HEK293 (cell line): ENCODE measurements around the gene CDK6.

Experiments used
- CTCF ChIA-PET: fragments of 350-600 bp; formaldehyde crosslinking; extraction: SDS; loops from one replicate; lab custom pipeline; 2021; ENCODE audit warnings: antibody characterized with exemption; lab: Yijun Ruan, JAX
- POLR2A ChIA-PET: fragments of 300-600 bp; formaldehyde crosslinking; extraction: SDS; loops from one replicate; lab custom pipeline; 2020; ENCODE audit warnings: antibody characterized with exemption, inconsistent platforms; lab: Yijun Ruan, JAX
- H3K27ac ChIP-seq: fragments of 200-500 bp; sonication (Bioruptor generic); 2 replicates; pipeline ENCODE4 v1.5.1; 2014; ENCODE audit warnings: low read depth, low read length, control low read depth, inconsistent platforms; ENCODE audit errors: extremely low read depth
- H3K36me3 ChIP-seq, 2 experiments: fragments of 200-500 bp in 1 of 2; sonication (Bioruptor generic) in 1 of 2; 1 replicate in 1 of 2; 2 replicates in 1 of 2; pipeline ENCODE4 v1.5.1; 2014 to 2017; ENCODE audit warnings: inconsistent platforms in 2 of 2, low read length in 2 of 2; ENCODE audit not compliant: control insufficient read depth in 2 of 2, insufficient read depth in 1 of 2
- H3K4me1 ChIP-seq: fragments of 200-500 bp; sonication (Bioruptor generic); 2 replicates; pipeline ENCODE4 v1.5.1; 2014; ENCODE audit warnings: mild to moderate bottlenecking, low read length, inconsistent platforms; ENCODE audit not compliant: control insufficient read depth, insufficient read depth
- H3K4me3 ChIP-seq: 2 replicates; pipeline ENCODE4 v1.5.1; 2011; ENCODE audit warnings: low read depth, mild to moderate bottlenecking, control low read depth, low read length, moderate library complexity
- H3K9me3 ChIP-seq: fragments of 200-500 bp; sonication (Bioruptor generic); 2 replicates; pipeline ENCODE4 v1.5.1; 2014; ENCODE audit warnings: low read depth, low read length, inconsistent platforms; ENCODE audit not compliant: control insufficient read depth, insufficient read depth
- EGR2 ChIP-seq: fragments of 450-650 bp; formaldehyde crosslinking; IDR thresholded peaks from 2 replicates; pipeline ENCODE4 v1.5.1; 2016; ENCODE audit warnings: low read depth, missing biosample characterization, missing genetic modification characterization
- GLI4 ChIP-seq: fragments of 450-650 bp; formaldehyde crosslinking; IDR thresholded peaks from 2 replicates; pipeline ENCODE4 v1.5.1; 2016; ENCODE audit warnings: missing biosample characterization, missing genetic modification characterization
- OVOL3 ChIP-seq: fragments of 450-650 bp; formaldehyde crosslinking; IDR thresholded peaks from 2 replicates; pipeline ENCODE4 v1.5.1; 2016; ENCODE audit warnings: missing biosample characterization, missing genetic modification characterization
- WT1 ChIP-seq: fragments of 450-650 bp; formaldehyde crosslinking; IDR thresholded peaks from 2 replicates; pipeline ENCODE4 v1.5.1; 2016; ENCODE audit warnings: missing biosample characterization, missing genetic modification characterization
- ZFP41 ChIP-seq: fragments of 450-650 bp; formaldehyde crosslinking; IDR thresholded peaks from 2 replicates; pipeline ENCODE4 v1.5.1; 2016; ENCODE audit warnings: missing biosample characterization, missing genetic modification characterization, borderline replicate concordance
- ZFP69B ChIP-seq: fragments of 450-650 bp; formaldehyde crosslinking; IDR thresholded peaks from 2 replicates; pipeline ENCODE4 v1.5.1; 2016; ENCODE audit warnings: missing biosample characterization, missing genetic modification characterization
- ZNF112 ChIP-seq: fragments of 450-650 bp; formaldehyde crosslinking; IDR thresholded peaks from 2 replicates; pipeline ENCODE4 v1.5.0; 2017; ENCODE audit warnings: missing biosample characterization, missing genetic modification characterization
- ZNF19 ChIP-seq: fragments of 450-650 bp; formaldehyde crosslinking; IDR thresholded peaks from 2 replicates; pipeline ENCODE4; 2016; ENCODE audit warnings: missing biosample characterization, missing genetic modification characterization, low read depth
- ZNF2 ChIP-seq: fragments of 450-650 bp; formaldehyde crosslinking; IDR thresholded peaks from 2 replicates; pipeline ENCODE4 v1.5.1; 2016; ENCODE audit warnings: missing biosample characterization, missing genetic modification characterization
- ZNF211 ChIP-seq: fragments of 450-650 bp; formaldehyde crosslinking; IDR thresholded peaks from 2 replicates; pipeline ENCODE4 v1.5.1; 2016; ENCODE audit warnings: low read depth, missing biosample characterization, missing genetic modification characterization
- ZNF221 ChIP-seq: fragments of 450-650 bp; formaldehyde crosslinking; IDR thresholded peaks from 2 replicates; pipeline ENCODE4 v1.5.1; 2017; ENCODE audit warnings: missing biosample characterization, missing genetic modification characterization, borderline replicate concordance
- ZNF274 ChIP-seq, 2 experiments: fragments of 200-500 bp in 1 of 2; fragments of 450-650 bp in 1 of 2; sonication (Bioruptor generic) in 1 of 2; formaldehyde crosslinking in 1 of 2; IDR thresholded peaks; 2 replicates each; pipeline versions ENCODE4 v1.5.1 to v1.6.1; 2014 to 2016; ENCODE audit warnings: borderline replicate concordance in 1 of 2, inconsistent platforms in 1 of 2, low read length in 1 of 2, missing biosample characterization in 1 of 2, missing genetic modification characterization in 1 of 2
- TF ChIP-seq, protein P1 (sequence below): fragments of 450-650 bp; formaldehyde crosslinking; IDR thresholded peaks from 2 replicates; pipeline ENCODE4 v1.5.1; 2016; ENCODE audit warnings: missing biosample characterization, missing genetic modification characterization, low read depth
- TF ChIP-seq, protein P2 (sequence below): fragments of 450-650 bp; formaldehyde crosslinking; IDR thresholded peaks from 2 replicates; pipeline ENCODE4 v1.5.1; 2016; ENCODE audit warnings: missing biosample characterization, missing genetic modification characterization, borderline replicate concordance
- TF ChIP-seq, protein P3 (sequence below): fragments of 450-650 bp; formaldehyde crosslinking; IDR thresholded peaks from 2 replicates; pipeline ENCODE4 v1.5.1; 2017; ENCODE audit warnings: missing biosample characterization, missing genetic modification characterization
- TF ChIP-seq, protein P4 (sequence below): fragments of 450-650 bp; formaldehyde crosslinking; IDR thresholded peaks from 2 replicates; pipeline ENCODE4 v1.5.1; 2017; ENCODE audit warnings: missing biosample characterization, missing genetic modification characterization
- TF ChIP-seq, protein P5 (sequence below): fragments of 450-650 bp; formaldehyde crosslinking; IDR thresholded peaks from 2 replicates; pipeline ENCODE4 v1.5.1; 2016; ENCODE audit warnings: missing biosample characterization, missing genetic modification characterization

Gene CDK6

DNA sequence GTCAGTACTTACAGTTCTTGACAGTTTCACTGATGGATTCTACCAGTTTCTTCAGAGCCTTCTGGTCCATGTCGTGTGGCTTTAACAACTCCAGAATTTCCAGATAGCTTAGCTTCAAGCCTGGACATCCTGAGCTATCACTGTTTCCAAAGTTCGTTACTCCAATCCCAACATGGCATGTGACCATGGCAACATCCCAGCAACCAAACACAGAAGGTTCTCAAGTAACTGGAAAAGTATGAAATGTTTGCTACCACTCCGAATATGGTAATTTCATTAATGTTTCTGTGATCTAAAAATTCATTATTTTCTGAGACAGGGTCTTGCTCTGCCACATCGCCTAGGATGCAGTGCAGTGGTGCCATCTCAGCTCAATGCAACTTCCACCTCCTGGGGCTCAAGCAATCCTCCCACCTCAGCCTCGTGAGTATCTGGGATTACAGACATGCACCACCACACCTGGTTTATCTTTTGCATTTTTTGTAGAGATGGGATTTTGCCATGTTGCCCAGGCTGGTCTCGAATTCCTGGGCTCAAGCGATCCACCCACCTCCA, 278.5 kb downstream of the CDK6 start (continued):
- no peak for TF ChIP-seq EGR2 (tag by site-specific recombination)
- TF ChIP-seq ZNF274 (IDR thresholded peaks at IDR 0.05; ENCODE audit: low read length), result no peak
- TF ChIP-seq ZNF274 (tag by site-specific recombination; IDR thresholded peaks at IDR 0.05; ENCODE audit: borderline replicate concordance), result no peak

DNA sequence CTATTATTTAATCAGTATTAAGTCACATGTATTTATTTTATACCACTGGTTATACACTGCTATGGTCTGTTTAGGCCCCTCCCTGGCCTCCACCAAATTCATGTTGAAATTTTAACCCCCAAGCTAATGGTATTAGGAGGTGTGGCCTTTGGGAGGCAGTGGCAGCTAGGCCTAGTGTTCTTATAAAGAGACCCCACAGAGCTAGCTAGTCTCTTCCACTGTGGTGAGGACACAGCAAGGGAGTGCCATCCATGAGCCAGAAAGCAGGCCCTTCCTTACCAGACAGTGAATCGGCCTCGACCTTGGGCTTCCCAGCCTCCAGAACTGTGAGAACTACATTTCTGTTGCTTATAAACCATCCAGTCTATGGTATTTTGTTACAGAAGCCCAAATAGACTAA, 279.1 kb downstream of the CDK6 start:
- TF ChIP-seq, protein P1, sequence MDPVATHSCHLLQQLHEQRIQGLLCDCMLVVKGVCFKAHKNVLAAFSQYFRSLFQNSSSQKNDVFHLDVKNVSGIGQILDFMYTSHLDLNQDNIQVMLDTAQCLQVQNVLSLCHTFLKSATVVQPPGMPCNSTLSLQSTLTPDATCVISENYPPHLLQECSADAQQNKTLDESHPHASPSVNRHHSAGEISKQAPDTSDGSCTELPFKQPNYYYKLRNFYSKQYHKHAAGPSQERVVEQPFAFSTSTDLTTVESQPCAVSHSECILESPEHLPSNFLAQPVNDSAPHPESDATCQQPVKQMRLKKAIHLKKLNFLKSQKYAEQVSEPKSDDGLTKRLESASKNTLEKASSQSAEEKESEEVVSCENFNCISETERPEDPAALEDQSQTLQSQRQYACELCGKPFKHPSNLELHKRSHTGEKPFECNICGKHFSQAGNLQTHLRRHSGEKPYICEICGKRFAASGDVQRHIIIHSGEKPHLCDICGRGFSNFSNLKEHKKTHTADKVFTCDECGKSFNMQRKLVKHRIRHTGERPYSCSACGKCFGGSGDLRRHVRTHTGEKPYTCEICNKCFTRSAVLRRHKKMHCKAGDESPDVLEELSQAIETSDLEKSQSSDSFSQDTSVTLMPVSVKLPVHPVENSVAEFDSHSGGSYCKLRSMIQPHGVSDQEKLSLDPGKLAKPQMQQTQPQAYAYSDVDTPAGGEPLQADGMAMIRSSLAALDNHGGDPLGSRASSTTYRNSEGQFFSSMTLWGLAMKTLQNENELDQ (tag by site-specific recombination), result no peak
- TF ChIP-seq ZNF2, result no peak
- TF ChIP-seq ZFP69B (tag by site-specific recombination), result no peak
- TF ChIP-seq ZNF19, result no peak
- TF ChIP-seq ZNF211, result no peak
- TF ChIP-seq ZNF112, result no peak
- TF ChIP-seq, protein P2, sequence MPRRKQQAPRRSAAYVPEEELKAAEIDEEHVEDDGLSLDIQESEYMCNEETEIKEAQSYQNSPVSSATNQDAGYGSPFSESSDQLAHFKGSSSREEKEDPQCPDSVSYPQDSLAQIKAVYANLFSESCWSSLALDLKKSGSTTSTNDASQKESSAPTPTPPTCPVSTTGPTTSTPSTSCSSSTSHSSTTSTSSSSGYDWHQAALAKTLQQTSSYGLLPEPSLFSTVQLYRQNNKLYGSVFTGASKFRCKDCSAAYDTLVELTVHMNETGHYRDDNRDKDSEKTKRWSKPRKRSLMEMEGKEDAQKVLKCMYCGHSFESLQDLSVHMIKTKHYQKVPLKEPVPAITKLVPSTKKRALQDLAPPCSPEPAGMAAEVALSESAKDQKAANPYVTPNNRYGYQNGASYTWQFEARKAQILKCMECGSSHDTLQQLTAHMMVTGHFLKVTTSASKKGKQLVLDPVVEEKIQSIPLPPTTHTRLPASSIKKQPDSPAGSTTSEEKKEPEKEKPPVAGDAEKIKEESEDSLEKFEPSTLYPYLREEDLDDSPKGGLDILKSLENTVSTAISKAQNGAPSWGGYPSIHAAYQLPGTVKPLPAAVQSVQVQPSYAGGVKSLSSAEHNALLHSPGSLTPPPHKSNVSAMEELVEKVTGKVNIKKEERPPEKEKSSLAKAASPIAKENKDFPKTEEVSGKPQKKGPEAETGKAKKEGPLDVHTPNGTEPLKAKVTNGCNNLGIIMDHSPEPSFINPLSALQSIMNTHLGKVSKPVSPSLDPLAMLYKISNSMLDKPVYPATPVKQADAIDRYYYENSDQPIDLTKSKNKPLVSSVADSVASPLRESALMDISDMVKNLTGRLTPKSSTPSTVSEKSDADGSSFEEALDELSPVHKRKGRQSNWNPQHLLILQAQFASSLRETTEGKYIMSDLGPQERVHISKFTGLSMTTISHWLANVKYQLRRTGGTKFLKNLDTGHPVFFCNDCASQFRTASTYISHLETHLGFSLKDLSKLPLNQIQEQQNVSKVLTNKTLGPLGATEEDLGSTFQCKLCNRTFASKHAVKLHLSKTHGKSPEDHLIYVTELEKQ (tag by site-specific recombination), result no peak
- TF ChIP-seq WT1 (tag by site-specific recombination), result no peak
- TF ChIP-seq, protein P3, sequence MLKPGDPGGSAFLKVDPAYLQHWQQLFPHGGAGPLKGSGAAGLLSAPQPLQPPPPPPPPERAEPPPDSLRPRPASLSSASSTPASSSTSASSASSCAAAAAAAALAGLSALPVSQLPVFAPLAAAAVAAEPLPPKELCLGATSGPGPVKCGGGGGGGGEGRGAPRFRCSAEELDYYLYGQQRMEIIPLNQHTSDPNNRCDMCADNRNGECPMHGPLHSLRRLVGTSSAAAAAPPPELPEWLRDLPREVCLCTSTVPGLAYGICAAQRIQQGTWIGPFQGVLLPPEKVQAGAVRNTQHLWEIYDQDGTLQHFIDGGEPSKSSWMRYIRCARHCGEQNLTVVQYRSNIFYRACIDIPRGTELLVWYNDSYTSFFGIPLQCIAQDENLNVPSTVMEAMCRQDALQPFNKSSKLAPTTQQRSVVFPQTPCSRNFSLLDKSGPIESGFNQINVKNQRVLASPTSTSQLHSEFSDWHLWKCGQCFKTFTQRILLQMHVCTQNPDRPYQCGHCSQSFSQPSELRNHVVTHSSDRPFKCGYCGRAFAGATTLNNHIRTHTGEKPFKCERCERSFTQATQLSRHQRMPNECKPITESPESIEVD (tag by site-specific recombination), result no peak
- TF ChIP-seq GLI4 (tag by site-specific recombination), result no peak
- TF ChIP-seq, protein P4, sequence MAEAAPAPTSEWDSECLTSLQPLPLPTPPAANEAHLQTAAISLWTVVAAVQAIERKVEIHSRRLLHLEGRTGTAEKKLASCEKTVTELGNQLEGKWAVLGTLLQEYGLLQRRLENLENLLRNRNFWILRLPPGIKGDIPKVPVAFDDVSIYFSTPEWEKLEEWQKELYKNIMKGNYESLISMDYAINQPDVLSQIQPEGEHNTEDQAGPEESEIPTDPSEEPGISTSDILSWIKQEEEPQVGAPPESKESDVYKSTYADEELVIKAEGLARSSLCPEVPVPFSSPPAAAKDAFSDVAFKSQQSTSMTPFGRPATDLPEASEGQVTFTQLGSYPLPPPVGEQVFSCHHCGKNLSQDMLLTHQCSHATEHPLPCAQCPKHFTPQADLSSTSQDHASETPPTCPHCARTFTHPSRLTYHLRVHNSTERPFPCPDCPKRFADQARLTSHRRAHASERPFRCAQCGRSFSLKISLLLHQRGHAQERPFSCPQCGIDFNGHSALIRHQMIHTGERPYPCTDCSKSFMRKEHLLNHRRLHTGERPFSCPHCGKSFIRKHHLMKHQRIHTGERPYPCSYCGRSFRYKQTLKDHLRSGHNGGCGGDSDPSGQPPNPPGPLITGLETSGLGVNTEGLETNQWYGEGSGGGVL (tag by site-specific recombination), result no peak
- no peak for TF ChIP-seq OVOL3
- TF ChIP-seq ZNF221, result no peak
- TF ChIP-seq, protein P5, sequence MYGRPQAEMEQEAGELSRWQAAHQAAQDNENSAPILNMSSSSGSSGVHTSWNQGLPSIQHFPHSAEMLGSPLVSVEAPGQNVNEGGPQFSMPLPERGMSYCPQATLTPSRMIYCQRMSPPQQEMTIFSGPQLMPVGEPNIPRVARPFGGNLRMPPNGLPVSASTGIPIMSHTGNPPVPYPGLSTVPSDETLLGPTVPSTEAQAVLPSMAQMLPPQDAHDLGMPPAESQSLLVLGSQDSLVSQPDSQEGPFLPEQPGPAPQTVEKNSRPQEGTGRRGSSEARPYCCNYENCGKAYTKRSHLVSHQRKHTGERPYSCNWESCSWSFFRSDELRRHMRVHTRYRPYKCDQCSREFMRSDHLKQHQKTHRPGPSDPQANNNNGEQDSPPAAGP (tag by site-specific recombination), result no peak
- no peak for TF ChIP-seq ZFP41 (tag by site-specific recombination)
- H3K4me3 ChIP-seq, result no peak overlapping the region
- peaks cover 10 to 20% of the 10 kb centered on the region in 2 experiments for H3K36me3 ChIP-seq
- H3K4me1 ChIP-seq, result no peaks in the 10 kb centered on the region
- ChIA-PET CTCF (no interaction called here), POLR2A (no interaction called here)
- no peaks in the 10 kb centered on the region for H3K9me3 ChIP-seq
- no peak overlapping the region for H3K27ac ChIP-seq
